Measurements from ENCODE around the gene GRK5. TPM values are rescaled to one million over a fixed set of nuclear protein-coding genes. Genes with fewer than 3 reads are reported as not detected.

Gene GRK5
- total RNA-seq, 1 experiment from 2014 or later = 2.3 TPM

GRCh38 chr10:119221201-119221600, 13.8 kb downstream of the GRK5 start (continued):
- TF ChIP-seq FOXP4 (CRISPR knock-in tag; IDR thresholded peaks at IDR 0.05) (no peak), ZNF138 (CRISPR knock-in tag; conservative IDR thresholded peaks at IDR 0.05) (no peak), EMX1 (CRISPR knock-in tag; IDR thresholded peaks at IDR 0.05) (no peak), MYBL2 (CRISPR knock-in tag; IDR thresholded peaks at IDR 0.05) (no peak), ZNF396 (CRISPR knock-in tag; IDR thresholded peaks at IDR 0.05; ENCODE audit: borderline replicate concordance) (no peak), USF1 (CRISPR knock-in tag; IDR thresholded peaks at IDR 0.05) (no peak), ZSCAN18 (CRISPR knock-in tag; IDR thresholded peaks at IDR 0.05) (no peak)

GRCh38 chr10:119221666-119222065, 14.3 kb downstream of the GRK5 start:
- no peaks in the 10 kb centered on the region for H3K27me3 Mint-ChIP-seq (ENCODE audit: low read depth)
- DNase-seq (ENCODE audit: low spot score) = no peak
- no peak overlapping the region for H3K4me3 Mint-ChIP-seq
- ATAC-seq = no peak
- H3K9me3 Mint-ChIP-seq = no peaks in the 10 kb centered on the region
- H3K36me3 Mint-ChIP-seq = no peaks in the 10 kb centered on the region
- H3K27ac Mint-ChIP-seq = no peak overlapping the region
- ChIA-PET POLR2A (no interaction called here), CTCF (interaction anchor here (0.7 to 2.7 kb wide), 8 partner anchors 10 to 224 kb away, joined by 3 to 21 read pairs (median 6); partner anchors contain the start of gene GRK5)
- peaks cover 26% of the 10 kb centered on the region for H3K4me1 Mint-ChIP-seq
- TF ChIP-seq NR1H2 (CRISPR knock-in tag; IDR thresholded peaks at IDR 0.05) (no peak), ATF1 (CRISPR knock-in tag; IDR thresholded peaks at IDR 0.05) (no peak), ZNF317 (CRISPR knock-in tag; IDR thresholded peaks at IDR 0.05; ENCODE audit: borderline replicate concordance, low read depth) (no peak), SMAD3 (CRISPR knock-in tag; IDR thresholded peaks at IDR 0.05; ENCODE audit: borderline replicate concordance) (no peak), NR2C2 (CRISPR knock-in tag; IDR thresholded peaks at IDR 0.05) (no peak), SP1 (CRISPR knock-in tag; conservative IDR thresholded peaks at IDR 0.05) (no peak), PRRX2 (CRISPR knock-in tag; IDR thresholded peaks at IDR 0.05) (no peak), TEAD4 (CRISPR knock-in tag; IDR thresholded peaks at IDR 0.05) (no peak), FOXP4 (CRISPR knock-in tag; IDR thresholded peaks at IDR 0.05) (no peak)

DNA sequence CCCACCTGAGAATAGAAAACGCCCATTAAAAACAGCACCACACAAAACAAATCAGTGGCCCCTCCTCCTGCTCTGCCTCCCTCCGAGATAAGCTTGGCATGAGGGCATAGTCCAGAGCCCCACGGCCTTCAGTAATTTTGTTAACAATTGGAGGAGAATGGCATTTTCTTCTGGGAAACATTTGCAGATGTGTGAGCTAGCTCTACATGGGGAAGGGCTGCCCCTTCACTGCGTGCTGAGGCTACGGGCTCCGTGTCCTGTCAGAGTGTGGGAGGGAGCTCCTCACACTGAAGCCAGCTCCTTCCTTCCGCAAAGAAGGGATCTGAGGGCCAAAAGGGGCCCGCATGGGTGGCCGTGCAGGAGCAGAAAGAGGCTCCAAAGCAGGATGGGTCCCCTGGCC, 15.2 kb downstream of the GRK5 start:
- ATAC-seq = peak; percentile 60
- Mint-ChIP-seq H3K4me1 (peaks cover 24% of the 10 kb centered on the region), H3K27me3 (ENCODE audit: low read depth) (no peaks in the 10 kb centered on the region), H3K9me3 (no peaks in the 10 kb centered on the region), H3K4me3 (no peak overlapping the region), H3K36me3 (no peaks in the 10 kb centered on the region), H3K27ac (no peak overlapping the region)
- CTCF ChIA-PET = interaction anchor here (1.0 to 2.7 kb wide), 8 partner anchors 11 to 223 kb away, joined by 3 to 21 read pairs (median 6); partner anchors contain the start of gene GRK5
- POLR2A ChIA-PET = no interaction called here
- DNase-seq (ENCODE audit: low spot score) = no peak
- TF ChIP-seq NFATC4 (CRISPR knock-in tag; IDR thresholded peaks at IDR 0.05) (no peak), ZNF219 (CRISPR knock-in tag; IDR thresholded peaks at IDR 0.05; ENCODE audit: borderline replicate concordance) (no peak), GABPB1 (CRISPR knock-in tag; IDR thresholded peaks at IDR 0.05) (no peak), STAT6 (CRISPR knock-in tag; conservative IDR thresholded peaks at IDR 0.05; ENCODE audit: low read depth) (no peak), ZNF281 (CRISPR knock-in tag; IDR thresholded peaks at IDR 0.05) (no peak), ETV6 (CRISPR knock-in tag; IDR thresholded peaks at IDR 0.05) (no peak)
